LHCN-M2 (cell line): ENCODE data around the gene TMEM107. TPM values are rescaled to one million over a fixed set of nuclear protein-coding genes. Genes with fewer than 3 reads are reported as not detected.

Experiments used
- DNase-seq: peaks from one replicate; pipeline ENCODE4 v3.0.0-alpha.2; 2012; ENCODE audit warnings: low read depth
- total RNA-seq: library from RNA; depleted of rRNA; stranded (reverse); fragments of >200 nt; gene quantifications from 2 replicates; pipeline ENCODE4 v1.2.3, GENCODE V29; 2014; rRNA removed

The TMEM107 gene
- total RNA-seq, 1 experiment from 2014 or later = 40.0 TPM

DNA sequence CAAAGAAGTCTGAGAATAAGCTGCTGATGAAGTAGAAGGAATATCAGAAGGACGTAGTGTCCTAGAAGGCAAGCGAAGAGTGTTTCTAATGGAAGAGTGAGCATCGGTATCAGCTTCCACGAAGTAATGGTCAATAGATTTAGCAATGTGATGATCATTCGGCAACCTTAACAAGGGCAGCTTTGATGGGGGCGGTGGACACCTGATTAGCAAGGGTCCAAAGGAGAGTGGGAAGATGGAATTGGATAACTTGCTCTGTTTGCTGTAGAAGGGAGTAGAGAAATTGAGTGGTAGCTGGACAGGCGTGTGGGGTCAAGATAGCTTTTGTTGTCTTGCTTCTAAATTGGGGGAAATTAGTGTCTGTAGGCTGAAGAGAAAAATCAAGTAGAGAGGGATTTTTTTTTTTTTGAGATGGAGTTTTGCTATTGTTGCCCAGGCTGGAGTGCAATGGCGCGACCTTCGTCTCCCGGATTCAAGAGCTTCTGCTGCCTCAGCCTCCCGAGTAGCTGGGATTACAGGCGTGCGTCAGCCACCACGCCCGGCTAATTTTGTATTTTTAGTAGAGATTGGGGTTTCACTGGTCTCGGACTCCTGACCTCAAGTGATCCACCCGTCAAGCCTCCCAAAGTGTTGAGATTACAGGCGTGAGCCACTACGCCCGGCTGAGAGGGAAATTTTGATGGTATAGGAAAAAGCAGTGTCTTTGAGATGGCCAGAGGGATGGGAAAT lies 38.4 kb downstream of the TMEM107 start:
- no peak for DNase-seq

GRCh38 chr17:8133941-8134340 lies 42.2 kb downstream of the TMEM107 start:
- no peak for DNase-seq

GRCh38 chr17:8133399-8133798 lies 42.8 kb downstream of the TMEM107 start:
- no peak for DNase-seq

DNA sequence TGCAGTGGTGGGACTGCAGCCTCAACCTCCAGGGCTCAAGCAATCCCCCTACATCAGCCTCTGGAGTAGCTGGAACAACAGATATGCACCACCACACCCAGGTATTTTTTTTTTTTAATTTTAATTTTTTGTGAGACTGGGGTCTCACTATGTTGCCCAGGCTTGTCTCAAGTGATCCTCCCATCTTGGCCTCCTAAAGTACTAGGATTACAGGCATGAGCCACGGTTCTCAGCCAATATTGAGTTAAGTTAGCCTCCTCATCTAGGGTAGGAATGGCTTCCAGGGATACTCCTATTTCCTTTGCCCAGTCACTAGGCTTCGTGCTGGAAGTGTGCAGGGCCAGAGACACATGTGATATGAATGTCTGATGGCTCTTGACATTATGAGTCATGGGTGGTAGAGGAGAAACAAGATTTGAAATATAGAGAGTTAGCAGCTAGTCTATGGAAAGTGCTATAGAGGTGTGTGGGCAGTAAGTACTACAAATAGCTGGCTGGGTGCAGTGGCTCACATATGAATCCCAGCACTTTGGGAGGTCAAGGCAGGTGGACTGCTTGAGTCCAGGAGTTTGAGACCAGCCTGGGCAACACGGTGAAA lies 44.2 kb downstream of the TMEM107 start:
- DNase-seq = peak; percentile 42

DNA sequence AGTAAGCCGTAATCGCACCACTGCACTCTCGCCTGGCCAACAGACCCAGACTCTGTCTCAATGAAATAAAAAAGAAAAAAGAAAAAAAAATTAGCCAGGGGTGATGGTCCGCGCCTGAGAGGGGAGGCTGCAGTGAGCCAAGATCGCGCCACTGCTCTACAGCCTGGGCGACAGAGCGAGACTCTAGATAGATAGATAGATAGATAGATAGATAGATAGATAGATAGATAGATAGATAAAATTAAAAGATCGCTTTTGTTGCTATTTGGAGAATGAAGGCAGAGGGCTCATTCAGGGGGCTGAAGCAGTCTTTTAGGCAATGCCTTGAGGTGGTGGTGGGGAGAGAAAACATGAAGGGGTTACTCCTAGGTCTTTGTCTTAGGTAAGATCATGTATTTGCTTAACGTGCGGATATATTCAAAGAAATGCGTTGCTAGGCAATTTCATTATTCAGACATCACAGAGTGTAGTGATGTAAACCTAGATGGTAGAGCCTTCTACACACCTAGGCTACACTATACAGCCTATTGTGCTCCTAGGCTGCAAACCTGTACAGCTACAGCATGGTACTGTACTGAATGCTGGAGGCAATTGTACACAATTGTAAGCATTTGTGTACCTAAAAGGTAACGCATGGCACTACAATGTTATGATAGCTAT lies 47.9 kb downstream of the TMEM107 start:
- DNase-seq = no peak

DNA sequence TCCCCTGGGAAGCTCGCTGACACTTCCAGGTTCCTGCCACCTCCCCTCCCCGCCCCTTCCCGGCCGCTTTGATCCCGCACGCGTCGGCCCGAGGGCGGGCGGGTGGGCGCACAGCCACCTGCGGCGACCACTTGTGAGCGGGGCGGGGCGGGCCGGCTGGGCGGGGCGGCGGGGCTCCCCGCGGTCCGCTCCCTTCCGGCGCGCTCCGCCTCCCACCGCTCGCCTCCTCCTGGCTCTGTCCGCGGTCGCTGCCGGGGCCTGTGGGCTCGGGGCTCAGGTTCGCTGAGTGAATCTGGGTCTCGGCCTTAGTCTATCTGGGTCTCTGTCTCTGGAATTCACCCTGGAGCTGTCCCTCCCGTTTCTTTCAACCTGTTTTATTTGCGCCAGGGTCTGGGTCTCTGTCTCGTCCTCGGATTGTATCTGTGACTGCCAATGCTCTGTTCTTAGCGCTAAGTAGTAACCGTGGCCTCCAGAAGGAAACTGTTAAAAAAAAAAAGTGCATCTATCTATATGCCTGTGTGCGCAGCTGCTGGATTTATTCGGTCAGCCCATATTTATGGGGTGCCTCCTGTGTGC lies 49.6 kb downstream of the TMEM107 start:
- DNase-seq = peak; percentile 33

DNA sequence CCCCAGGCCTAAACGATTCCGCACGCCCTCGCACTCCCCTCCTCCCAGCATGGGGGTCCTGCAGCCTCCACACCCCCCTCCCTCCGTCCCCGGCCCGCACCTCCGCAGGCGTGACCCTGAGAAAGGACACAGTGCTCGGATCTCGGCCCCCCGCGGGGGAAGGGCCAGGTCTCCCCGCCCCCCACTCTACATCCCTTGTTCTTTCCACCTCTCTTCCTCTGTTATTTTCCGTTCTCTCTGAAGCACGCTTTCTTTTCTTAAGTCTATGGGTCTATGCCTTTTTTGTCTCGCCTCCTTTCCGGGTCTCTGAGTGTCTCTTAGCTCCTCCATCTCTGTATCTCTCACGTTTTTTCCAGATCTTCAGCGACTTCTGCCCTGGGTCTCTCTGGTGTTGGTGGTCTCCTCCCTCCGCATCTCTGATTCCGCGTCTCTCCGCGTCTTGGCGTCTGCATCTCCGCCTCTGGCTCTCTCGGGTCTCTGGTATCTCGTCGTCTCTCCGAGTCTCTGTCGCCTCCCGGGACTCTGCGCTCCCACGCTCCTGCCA lies 50.2 kb downstream of the TMEM107 start:
- peak; percentile 28 for DNase-seq

DNA sequence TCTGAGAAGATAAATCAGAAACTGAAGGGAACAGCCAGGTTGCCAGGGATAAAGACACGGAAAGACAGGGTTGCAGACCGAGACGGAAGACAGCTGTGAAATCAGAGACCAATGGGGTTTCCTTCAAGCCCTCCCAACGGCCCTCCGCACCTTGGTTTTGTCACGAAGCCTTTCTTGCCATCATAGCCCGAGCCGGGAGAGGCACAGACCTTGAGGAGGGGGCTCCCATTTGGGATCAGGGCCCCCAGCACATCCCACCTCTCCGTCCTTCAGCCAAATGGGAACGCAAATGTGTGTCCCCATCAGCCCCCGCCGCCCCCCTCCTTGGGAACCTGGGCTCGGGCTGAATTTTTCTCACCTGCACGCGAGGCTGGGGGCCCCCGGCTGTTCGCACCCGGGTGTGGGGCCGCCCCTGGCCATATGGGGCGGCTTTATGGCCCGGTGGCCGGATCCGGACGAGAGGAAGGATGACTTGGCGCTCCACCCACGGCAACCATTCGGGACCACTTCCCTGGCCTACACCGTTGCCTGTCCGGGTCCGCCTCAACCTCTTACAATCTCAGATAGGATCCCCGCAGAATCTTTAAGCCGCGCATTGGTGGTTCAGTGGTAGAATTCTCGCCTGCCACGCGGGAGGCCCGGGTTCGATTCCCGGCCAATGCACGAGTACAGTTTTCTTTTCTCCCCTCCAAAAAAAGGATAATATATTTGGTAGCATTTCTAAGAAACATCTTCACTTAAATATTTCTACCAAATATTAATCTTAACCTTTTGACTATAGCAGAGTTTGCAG lies 50.8 kb downstream of the TMEM107 start:
- peak; percentile 72 for DNase-seq

DNA sequence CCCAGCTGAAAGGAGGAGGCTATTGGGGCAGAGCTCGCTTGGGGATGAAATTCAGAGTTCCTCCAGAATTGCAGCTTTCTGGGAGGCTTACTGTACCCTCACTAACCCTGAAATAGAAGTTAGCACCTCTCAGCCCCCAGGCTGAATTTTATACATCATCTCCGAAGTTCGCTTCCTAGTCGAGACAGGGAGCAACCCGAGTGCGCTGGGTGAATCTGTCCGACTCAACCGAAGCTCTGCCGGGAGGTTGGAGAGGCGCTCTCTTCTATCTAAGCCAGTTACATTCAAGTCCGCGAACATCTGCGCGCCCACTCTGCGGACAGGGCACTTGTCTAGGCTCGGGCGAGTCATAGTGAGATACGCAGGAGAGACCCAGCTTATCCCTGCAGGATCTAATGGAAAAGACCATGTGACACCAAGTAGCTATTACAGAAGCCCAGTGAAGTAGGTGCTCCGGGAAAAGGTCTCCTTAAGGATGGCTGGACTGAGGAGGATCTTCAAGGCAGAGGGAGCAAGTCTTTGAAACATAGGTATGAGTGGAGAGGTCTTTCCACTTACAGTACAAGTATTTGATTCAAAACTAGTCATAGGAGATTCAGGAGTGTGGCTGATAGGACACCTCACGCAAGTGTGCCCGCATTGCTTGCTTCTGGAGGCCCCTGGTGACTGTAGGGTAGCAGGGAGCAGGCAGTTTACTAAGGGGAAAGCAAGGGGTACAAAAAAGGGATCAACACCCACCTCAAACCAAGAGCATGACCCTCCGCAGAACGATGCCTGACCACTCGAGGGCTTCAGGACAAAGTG lies 51.6 kb downstream of the TMEM107 start:
- peak; percentile 29 for DNase-seq

- peak; percentile 61 for DNase-seq
Observed at GRCh38 chr17:8123695-8124349, 52.4 kb downstream of the TMEM107 start, which contains the start of gene HES7. TSS of gene HES7 (minus strand) at chr17:8124106. CDS start at chr17:8124084, 22 bp downstream.

- peak; percentile 33 for DNase-seq
Observed at GRCh38 chr17:8122924-8123694, 53.1 kb downstream of the TMEM107 start.

Other genes starting within 250 kb of the TMEM107 start
- gene KCNAB3, start 246.5 kb downstream of the TMEM107 start, total RNA-seq = 0.32 and 0.46 TPM in 2 replicates
- gene TRAPPC1, start 244.4 kb downstream of the TMEM107 start, total RNA-seq = 54.2 and 58.2 TPM in 2 replicates
- 35.7 and 36.5 TPM in 2 replicates for gene CNTROB, start 244.2 kb downstream of the TMEM107 start, total RNA-seq
- gene GUCY2D, start 173.8 kb downstream of the TMEM107 start, total RNA-seq = not detected in 2 replicates
- 0.17 and 0.58 TPM in 2 replicates for gene ALOX15B, start 137.3 kb downstream of the TMEM107 start, total RNA-seq
- gene ALOX12B, start 88.7 kb downstream of the TMEM107 start, total RNA-seq = 0.06 TPM in 1 of 2 replicates, not detected in the other
- not detected in 2 replicates for gene ALOXE3, start 57.9 kb downstream of the TMEM107 start, total RNA-seq
- 0.06 and 0.34 TPM in 2 replicates for gene HES7, start 52.3 kb downstream of the TMEM107 start, total RNA-seq
- gene PER1, start 24.0 kb downstream of the TMEM107 start, total RNA-seq = 12.6 and 18.2 TPM in 2 replicates
- 3.8 and 4.6 TPM in 2 replicates for gene VAMP2, start 13.4 kb downstream of the TMEM107 start, total RNA-seq
- gene BORCS6, start 13.8 kb upstream of the TMEM107 start, total RNA-seq = 6.9 and 7.4 TPM in 2 replicates
- 81.3 and 93.4 TPM in 2 replicates for gene AURKB, start 34.2 kb upstream of the TMEM107 start, total RNA-seq
- gene CTC1, start 71.7 kb upstream of the TMEM107 start, total RNA-seq = 1.5 and 2.7 TPM in 2 replicates
- 34.7 and 44.2 TPM in 2 replicates for gene PFAS, start 72.9 kb upstream of the TMEM107 start, total RNA-seq
- 15.3 and 17.9 TPM in 2 replicates for gene RANGRF, start 112.3 kb upstream of the TMEM107 start, total RNA-seq
- 1.1 and 1.3 TPM in 2 replicates for gene SLC25A35, start 119.0 kb upstream of the TMEM107 start, total RNA-seq
- gene ARHGEF15, start 133.9 kb upstream of the TMEM107 start, total RNA-seq = not detected in 2 replicates
- not detected in 2 replicates for gene ODF4, start 163.5 kb upstream of the TMEM107 start, total RNA-seq
- gene RPL26, start 206.8 kb upstream of the TMEM107 start, total RNA-seq = 2,622 and 3,054 TPM in 2 replicates
- not detected in 2 replicates for gene RNF222, start 221.4 kb upstream of the TMEM107 start, total RNA-seq